GM18867 (cell line): ENCODE data around the gene NEDD4L.

Experiments used
- ATAC-seq: cut with Tn5 transposase; IDR thresholded peaks from one replicate; pipeline ENCODE4 v1.9.1; 2021; ENCODE audit warnings: mild to moderate bottlenecking, moderate library complexity; ENCODE audit not compliant: unreplicated experiment

Gene NEDD4L

GRCh38 chr18:58051765-58052460, 7.9 kb downstream of the NEDD4L start:
- peak; percentile 68 for ATAC-seq

- ATAC-seq, result no peak
These were observed 8.9 kb downstream of the NEDD4L start for GRCh38 chr18:58052960-58053359.

GRCh38 chr18:58054041-58054781, 10.2 kb downstream of the NEDD4L start:
- no peak for ATAC-seq

GRCh38 chr18:58055890-58056558, 12.0 kb downstream of the NEDD4L start:
- ATAC-seq, result no peak

GRCh38 chr18:58056852-58057251, 12.8 kb downstream of the NEDD4L start:
- no peak for ATAC-seq

- ATAC-seq, result no peak
These were observed 13.4 kb downstream of the NEDD4L start for GRCh38 chr18:58057291-58057965.

GRCh38 chr18:58058720-58059119, 14.7 kb downstream of the NEDD4L start:
- no peak for ATAC-seq

- no peak for ATAC-seq
These were observed 16.2 kb downstream of the NEDD4L start for GRCh38 chr18:58060254-58060653.

- ATAC-seq, result no peak
These were observed 17.3 kb downstream of the NEDD4L start for GRCh38 chr18:58061349-58061748.

- ATAC-seq, result no peak
These were observed 20.5 kb downstream of the NEDD4L start for GRCh38 chr18:58064406-58064998.

- ATAC-seq, result no peak
These were observed 21.9 kb downstream of the NEDD4L start for GRCh38 chr18:58065956-58066355.

GRCh38 chr18:58067601-58068000, 23.6 kb downstream of the NEDD4L start:
- ATAC-seq, result no peak

GRCh38 chr18:58069099-58069498, 25.1 kb downstream of the NEDD4L start:
- no peak for ATAC-seq

GRCh38 chr18:58069721-58070292, 25.8 kb downstream of the NEDD4L start:
- no peak for ATAC-seq

GRCh38 chr18:58076052-58076451, 32.0 kb downstream of the NEDD4L start:
- ATAC-seq, result no peak

GRCh38 chr18:58077329-58077728, 33.3 kb downstream of the NEDD4L start:
- no peak for ATAC-seq

- no peak for ATAC-seq
These were observed 35.0 kb downstream of the NEDD4L start for GRCh38 chr18:58078889-58079573.

GRCh38 chr18:58080451-58080850, 36.4 kb downstream of the NEDD4L start:
- ATAC-seq, result no peak

- ATAC-seq, result no peak
These were observed 44.1 kb downstream of the NEDD4L start for GRCh38 chr18:58087928-58088690.
